Endothelial cell of umbilical vein (primary cell): ENCODE measurements around the gene EFHD1. TPM values are rescaled to one million over a fixed set of nuclear protein-coding genes. Genes with fewer than 3 reads are reported as not detected.

Experiments used
- BruUV-seq: library from RNA; stranded (reverse); fragments of 400-500 nt; replicated peaks from 2 replicates; lab custom pipeline; 2021; lab: Mats Ljungman, UMichigan
- CTCF ChIA-PET: fragments of 300-600, 350-600 bp; sonication (Branson Sonifier 250); formaldehyde crosslinking; loops from one replicate; lab custom pipeline; 2021; ENCODE audit warnings: antibody characterized with exemption, inconsistent platforms; lab: Charles Lee
- POLR2A ChIA-PET: fragments of 300-600, 350-600 bp; sonication (Branson Sonifier 250); formaldehyde crosslinking; loops from one replicate; lab custom pipeline; 2021; ENCODE audit warnings: antibody characterized with exemption, inconsistent platforms; lab: Charles Lee
- DNase-seq: peaks from one replicate; pipeline ENCODE4 v3.0.0-alpha.2; 2011; ENCODE audit warnings: low read depth, low spot score
- FAIRE-seq: peaks from 2 replicates; lab custom pipeline; 2011; peaks lifted over from hg19 to GRCh38; lab: Jason Lieb, UNC
- H2AFZ ChIP-seq: 2 replicates; pipeline ENCODE4 v1.6.0; 2012; ENCODE audit warnings: low read depth, low read length, control low read depth, inconsistent platforms
- H3K27ac ChIP-seq: 2 replicates; pipeline ENCODE4 v1.5.1; 2011; ENCODE audit warnings: low read depth, mild to moderate bottlenecking, control low read depth, low read length, moderate library complexity; ENCODE audit not compliant: insufficient read depth
- H3K27me3 ChIP-seq, 2 experiments: 2 replicates each; pipeline versions ENCODE4 v1.6.0 to v1.6.1; 2011; ENCODE audit warnings: low read length in 2 of 2, mixed read lengths in 1 of 2; ENCODE audit not compliant: control insufficient read depth in 2 of 2, insufficient read depth in 2 of 2
- H3K36me3 ChIP-seq, 2 experiments: 2 replicates in 1 of 2; 3 replicates in 1 of 2; pipeline ENCODE4 v1.5.1; 2011; ENCODE audit warnings: low read length in 2 of 2, mild to moderate bottlenecking in 1 of 2, moderate library complexity in 1 of 2; ENCODE audit not compliant: control insufficient read depth in 2 of 2, insufficient read depth in 2 of 2; ENCODE audit errors: extremely low read depth in 1 of 2
- H3K4me1 ChIP-seq: 3 replicates; pipeline ENCODE4 v1.5.1; 2011; ENCODE audit warnings: mild to moderate bottlenecking, low read length; ENCODE audit not compliant: control insufficient read depth, insufficient read depth; ENCODE audit errors: extremely low read depth
- H3K4me2 ChIP-seq: 2 replicates; pipeline ENCODE4 v1.6.1; 2011; ENCODE audit warnings: low read length, control low read depth, mixed read lengths; ENCODE audit not compliant: insufficient read depth
- H3K4me3 ChIP-seq, 3 experiments: fragments of 200-600 bp in 1 of 3; sonication (generic), shearing (Covaris generic) in 1 of 3; replicated peaks in 1 of 3; 2 replicates each; pipeline ENCODE4 v1.5.1; 2011 to 2016; ENCODE audit warnings: control low read depth in 3 of 3, low read length in 3 of 3, mild to moderate bottlenecking in 2 of 3, inconsistent platforms in 1 of 3, low read depth in 1 of 3, moderate library complexity in 1 of 3; ENCODE audit not compliant: insufficient read depth in 1 of 3
- H3K79me2 ChIP-seq: 2 replicates; pipeline ENCODE4 v1.6.0; 2012; ENCODE audit warnings: low read length, inconsistent platforms; ENCODE audit not compliant: control insufficient read depth, insufficient read depth
- H3K9ac ChIP-seq: replicated peaks from 2 replicates; pipeline ENCODE3; 2011; ENCODE audit warnings: low read length, control low read depth; ENCODE audit not compliant: insufficient read depth; ENCODE audit errors: extremely low read depth
- H3K9me1 ChIP-seq: replicated peaks from 3 replicates; pipeline ENCODE4 v1.6.0; 2011; ENCODE audit warnings: mild to moderate bottlenecking, low read length; ENCODE audit not compliant: control insufficient read depth, insufficient read depth; ENCODE audit errors: extremely low read depth
- H3K9me3 ChIP-seq: replicated peaks from 2 replicates; pipeline ENCODE4 v1.5.1; 2012; ENCODE audit warnings: low read length, inconsistent platforms; ENCODE audit not compliant: control insufficient read depth, insufficient read depth
- H4K20me1 ChIP-seq: replicated peaks from 2 replicates; pipeline ENCODE3; 2011; ENCODE audit warnings: mild to moderate bottlenecking, low read length; ENCODE audit not compliant: control insufficient read depth, insufficient read depth; ENCODE audit errors: extremely low read depth
- CTCF ChIP-seq, 2 donors: IDR thresholded peaks; 1 replicate in 1 of 2; 2 replicates in 1 of 2; pipeline ENCODE4 v1.5.1; 2011; ENCODE audit warnings: low read length in 2 of 2, mild to moderate bottlenecking in 2 of 2, moderate library complexity in 2 of 2, control low read depth in 1 of 2, inconsistent platforms in 1 of 2, low read depth in 1 of 2; ENCODE audit not compliant: insufficient read depth in 1 of 2; ENCODE audit errors: extremely low read depth in 1 of 2
- EZH2 ChIP-seq: IDR thresholded peaks from 2 replicates; pipeline ENCODE4 v1.6.1; 2012; ENCODE audit warnings: borderline replicate concordance, low read depth, mild to moderate bottlenecking, moderate library complexity, low read length, inconsistent platforms; ENCODE audit not compliant: severe bottlenecking
- FOS ChIP-seq: IDR thresholded peaks from 2 replicates; pipeline ENCODE4 v1.6.1; 2011; ENCODE audit warnings: mild to moderate bottlenecking, low read length, moderate library complexity, borderline replicate concordance; ENCODE audit not compliant: insufficient read depth
- GATA2 ChIP-seq: IDR thresholded peaks from 2 replicates; pipeline ENCODE4 v1.7.0; 2011; ENCODE audit warnings: low read depth, mild to moderate bottlenecking, moderate library complexity, mixed read lengths, low read length; ENCODE audit not compliant: insufficient read length, insufficient read depth
- JUN ChIP-seq: IDR thresholded peaks from 2 replicates; pipeline ENCODE4 v1.6.1; 2011; ENCODE audit warnings: borderline replicate concordance, low read depth; ENCODE audit not compliant: insufficient read length, insufficient read depth
- MYC ChIP-seq: IDR thresholded peaks from one replicate; pipeline ENCODE4 v1.6.1; 2011; ENCODE audit warnings: mild to moderate bottlenecking, low read depth, low read length
- POLR2A ChIP-seq: IDR thresholded peaks from 2 replicates; pipeline ENCODE4 v1.6.1; 2012; ENCODE audit warnings: low read depth, mild to moderate bottlenecking, control low read depth, low read length
- POLR2AphosphoS5 ChIP-seq: IDR thresholded peaks from 2 replicates; pipeline ENCODE4 v1.6.1; 2012; ENCODE audit warnings: low read depth, mild to moderate bottlenecking, control low read depth, low read length, moderate library complexity; ENCODE audit not compliant: insufficient read depth
- dilution Hi-C: fragments of 300-500 bp; cut with MboI; formaldehyde crosslinking; loops from one replicate; pipeline ENCODE4 v1.15.0; 2019; ENCODE audit warnings: low sequenced_read_pairs; ENCODE audit not compliant: extremely low pct_ligation_motif_present
- intact Hi-C: fragments of 100-400 bp; cut with micrococcal nuclease; formaldehyde crosslinking; loops from one replicate; pipeline ENCODE4 v1.10.0; 2022
- polyA plus RNA-seq, 4 experiments: library from polyadenylated mRNA; depleted of rRNA in 3 of 4; stranded (reverse) in 3 of 4; unstranded in 1 of 4; fragments of >200 nt; gene quantifications; 2 replicates each; pipeline versions ENCODE4 v1.2.1 to v1.2.3, GENCODE V29; 2011 to 2012; ENCODE audit warnings: missing spikeins in 1 of 4
- total RNA-seq: library from RNA; stranded (reverse); gene quantifications from 2 replicates; pipeline ENCODE4 v1.2.3, GENCODE V29; 2021
- TF ChIP-seq, protein P1 (sequence below): IDR thresholded peaks from 2 replicates; pipeline ENCODE4 v1.6.1; 2011; ENCODE audit not compliant: insufficient read depth, insufficient read length

Gene EFHD1
- total and polyA plus RNA-seq, 2 donors (not counting 3 experiments of a cell fraction or from before 2014, with no cell fraction given) = 0.18 TPM; not detected in 1

- Histone ChIP-seq H3K27ac (no peak overlapping the region), H3K4me2 (no peak overlapping the region), H3K9ac (no peak overlapping the region), H3K79me2 (no peaks in the 10 kb centered on the region), H3K27me3 (peaks cover 6 to 9% of the 10 kb centered on the region in 2 experiments), H3K36me3 (no peaks in the 10 kb centered on the region), H3K9me1 (no peaks in the 10 kb centered on the region), H3K4me3 (no peak overlapping the region), H2AFZ (no peak overlapping the region), H3K4me1 (no peaks in the 10 kb centered on the region), H4K20me1 (no peaks in the 10 kb centered on the region), H3K9me3 (no peaks in the 10 kb centered on the region)
- dilution Hi-C loops (no loop called here), intact Hi-C loops (no loop called here)
- no peak for TF ChIP-seq CTCF (IDR thresholded peaks at IDR 0.05; ENCODE audit: extremely low read depth in 1 of 2, insufficient read depth in 1 of 2, low read depth in 1 of 2, low read length in 2 of 2)
- POLR2A ChIA-PET = no interaction called here
- CTCF ChIA-PET = no interaction called here
- no peak for FAIRE-seq
- BruUV-seq = no TSS peak
- DNase-seq = no peak
Observed at GRCh38 chr2:232641153-232641848, 7.9 kb downstream of the EFHD1 start.

- no peak overlapping the region for H3K27ac ChIP-seq
- DNase-seq (no peak), FAIRE-seq (no peak)
- TF ChIP-seq GATA2 (no peak), FOS (no peak), POLR2A (no peak), EZH2 (no peak), JUN (no peak), POLR2AphosphoS5 (no peak), CTCF (IDR thresholded peaks at IDR 0.05; ENCODE audit: extremely low read depth in 1 of 2, insufficient read depth in 1 of 2, low read depth in 1 of 2, low read length in 2 of 2) (no peak), MYC (no peak)
- TF ChIP-seq, protein P1, sequence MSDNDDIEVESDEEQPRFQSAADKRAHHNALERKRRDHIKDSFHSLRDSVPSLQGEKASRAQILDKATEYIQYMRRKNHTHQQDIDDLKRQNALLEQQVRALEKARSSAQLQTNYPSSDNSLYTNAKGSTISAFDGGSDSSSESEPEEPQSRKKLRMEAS = no peak
- H3K79me2 ChIP-seq = no peaks in the 10 kb centered on the region
- dilution Hi-C loops (no loop called here), intact Hi-C loops (no loop called here)
- H3K9ac ChIP-seq = no peak overlapping the region
- H4K20me1 ChIP-seq = no peaks in the 10 kb centered on the region
- no peaks in the 10 kb centered on the region for H3K4me1 ChIP-seq
- no peak overlapping the region for H2AFZ ChIP-seq
- H3K27me3 ChIP-seq = peaks cover 6 to 9% of the 10 kb centered on the region in 2 experiments
- no peaks in the 10 kb centered on the region for H3K36me3 ChIP-seq
- ChIA-PET CTCF (no interaction called here), POLR2A (no interaction called here)
- no peak overlapping the region for H3K4me3 ChIP-seq
- H3K9me3 ChIP-seq = no peaks in the 10 kb centered on the region
- H3K4me2 ChIP-seq = no peak overlapping the region
- no peaks in the 10 kb centered on the region for H3K9me1 ChIP-seq
- no TSS peak for BruUV-seq
Observed at GRCh38 chr2:232643147-232643425, 9.7 kb downstream of the EFHD1 start.
